T-helper 2 cell (primary cell): Measurements from ENCODE around the gene ARHGAP30.
"Not testable (repeated sequence)": the region's sequence is repeated elsewhere in the genome, so short reads cannot be mapped to it uniquely, and the experiment has no call there.

Experiments used
- DNase-seq, 5 experiments: peaks; one replicate each; pipeline versions ENCODE4 v3.0.0 to v3.0.0-alpha.2; 2012 to 2022

ARHGAP30 gene

DNA sequence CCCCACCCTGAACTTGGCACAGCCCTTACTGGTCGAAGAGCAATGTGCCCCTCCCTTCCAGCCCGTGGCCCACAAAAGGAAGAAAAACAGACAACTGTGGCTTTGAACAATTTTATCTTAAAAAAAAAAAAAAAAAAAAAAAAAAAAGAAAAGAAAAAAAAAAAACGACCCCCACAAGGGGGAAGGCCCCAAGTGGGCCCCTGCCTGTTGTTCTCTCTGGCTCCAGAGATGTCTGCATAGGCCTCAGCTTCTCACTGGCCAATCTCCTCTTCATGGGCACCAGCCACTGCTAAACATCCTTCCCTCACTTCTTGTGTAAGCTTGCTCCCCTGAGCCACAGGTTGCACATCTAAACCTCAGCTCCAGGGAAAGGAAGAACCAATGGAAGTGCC, 30.5 kb downstream of the ARHGAP30 start:
- DNase-seq: no peak

DNA sequence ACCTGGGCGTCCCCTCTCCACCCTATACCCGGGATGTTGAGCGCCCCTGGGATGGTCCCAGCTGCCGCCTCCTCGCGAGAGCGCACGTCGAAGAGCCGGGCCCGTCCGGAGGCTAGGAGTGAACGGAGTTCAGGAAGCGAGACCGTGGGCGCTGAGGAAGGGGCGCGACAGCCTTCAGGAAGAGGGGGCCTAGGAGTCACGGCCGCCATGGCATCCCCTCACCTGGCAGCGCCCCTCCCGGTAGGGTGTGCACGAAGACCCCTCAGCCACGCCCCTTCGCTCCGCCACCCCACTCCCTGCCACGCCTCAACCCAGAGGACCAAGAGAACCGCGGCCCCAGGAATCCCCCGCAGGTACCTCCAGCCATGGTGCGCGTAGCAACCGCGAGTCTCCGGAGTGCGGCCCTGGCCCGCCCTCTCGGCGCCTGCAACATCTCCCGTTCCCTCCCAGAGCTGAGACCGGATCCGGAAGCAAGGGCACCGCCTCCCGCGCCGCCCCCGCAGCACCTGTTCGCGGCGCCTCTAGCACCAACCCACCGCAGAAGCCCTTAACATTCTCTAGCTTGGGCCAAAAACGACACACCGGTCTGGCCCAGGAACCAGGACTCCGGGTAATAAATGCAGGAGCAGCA, 31.1 kb downstream of the ARHGAP30 start, which contains the start of gene TSTD1:
TSS of gene TSTD1 (minus strand) at position 442 of the 631 bp plus-strand sequence. CDS start at position 367, 75 bp downstream.
- peak; percentile 78 to 92 (median 85) for DNase-seq

DNA sequence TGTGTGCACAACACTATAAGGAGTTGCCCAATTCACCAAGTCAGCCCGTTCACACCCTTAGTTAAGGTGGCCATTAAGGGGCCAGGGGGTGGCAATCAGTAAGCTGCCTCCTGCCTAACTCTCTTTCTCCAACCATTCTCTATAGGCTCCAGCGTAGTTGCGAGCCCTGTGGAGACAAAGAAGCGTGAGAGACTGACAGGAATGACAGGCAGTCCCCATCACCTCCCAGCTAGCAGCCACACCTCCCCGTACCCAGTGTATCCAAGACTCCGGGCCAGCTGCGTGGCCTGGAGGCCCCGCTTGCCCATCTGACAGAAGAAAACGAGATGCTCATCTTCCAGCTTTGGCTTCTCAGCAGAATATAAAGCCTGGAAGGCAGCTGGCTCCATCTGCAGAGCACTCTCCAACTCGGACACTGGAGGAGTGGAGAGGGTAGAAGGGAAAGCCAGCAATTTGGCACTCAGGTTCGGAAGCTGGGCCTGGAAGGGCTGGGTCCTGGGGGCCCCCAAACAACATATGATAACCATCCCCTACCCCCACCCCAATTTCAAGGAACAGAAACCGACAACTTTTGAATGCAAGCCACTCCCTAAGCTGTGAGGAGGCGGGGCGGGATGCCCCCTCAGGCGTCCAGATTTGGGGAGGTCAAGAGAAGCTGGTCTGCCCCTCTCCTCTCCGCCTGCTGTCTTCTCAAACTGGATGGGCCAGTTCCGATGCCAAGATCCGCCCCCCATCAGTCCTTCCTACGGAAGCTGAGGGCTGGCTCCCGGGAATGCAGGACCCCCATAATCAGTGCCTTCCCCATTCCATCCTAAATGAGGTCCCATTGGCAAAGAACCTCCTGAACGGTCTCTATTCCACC, 31.8 kb downstream of the ARHGAP30 start:
- no peak for DNase-seq

DNA sequence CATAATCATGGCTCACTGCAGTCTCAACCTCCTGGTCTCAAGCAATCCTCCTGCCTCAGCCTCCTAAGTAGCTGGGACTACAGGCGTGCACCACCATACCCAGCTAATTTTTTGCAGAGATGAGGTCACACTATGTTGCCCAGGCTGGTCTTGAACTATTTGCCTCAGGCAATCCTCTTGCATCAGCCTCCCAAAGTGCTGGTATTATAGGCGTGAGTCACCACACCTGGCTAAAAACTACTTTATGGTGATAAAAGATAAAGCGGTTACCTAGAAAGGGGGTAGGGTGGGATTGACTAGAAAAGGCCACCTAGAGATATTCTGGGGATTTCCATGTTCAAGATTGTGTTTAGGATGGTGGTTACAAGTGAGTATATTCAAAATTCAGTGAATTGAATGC, 35.9 kb downstream of the ARHGAP30 start:
- peak in 1 of 5 experiments; percentile 48 for DNase-seq

DNA sequence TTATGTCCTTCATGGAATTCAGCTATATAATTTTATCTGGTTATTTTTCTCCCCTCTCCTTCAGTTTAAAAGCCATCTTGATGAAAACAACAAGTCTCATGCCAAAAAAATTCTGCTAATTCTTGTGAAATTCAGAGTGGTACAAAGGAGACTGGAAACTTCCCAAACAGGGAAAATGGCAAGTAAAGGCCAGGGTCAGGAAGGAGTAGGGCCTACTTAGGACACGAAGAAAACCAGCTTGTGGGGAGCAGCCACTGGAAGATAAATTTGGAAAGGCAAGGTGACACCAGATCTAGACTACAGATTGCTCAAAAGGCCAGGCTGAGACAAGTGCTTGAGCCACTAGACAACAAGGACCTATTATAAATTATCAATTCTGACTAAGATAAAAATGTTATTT, 37.3 kb downstream of the ARHGAP30 start:
- DNase-seq: no peak

DNA sequence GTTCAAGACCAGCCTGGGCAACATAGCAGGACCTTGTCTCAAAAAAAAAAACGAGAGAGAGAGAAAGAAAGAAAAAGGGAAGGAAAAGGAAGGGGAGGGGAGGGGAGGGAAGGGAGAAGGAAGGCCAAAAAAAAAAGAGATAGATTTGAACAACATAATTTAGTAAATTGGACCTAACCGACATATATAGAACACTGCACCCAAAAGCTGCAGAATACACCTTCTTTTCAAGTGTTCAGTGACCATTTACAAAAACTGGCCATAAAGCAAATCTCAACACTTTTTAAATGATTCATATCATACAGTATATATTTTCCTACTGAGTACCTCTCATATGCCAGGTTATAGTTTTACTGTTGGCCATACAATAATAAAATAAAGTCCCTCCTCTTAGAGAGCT, 37.8 kb downstream of the ARHGAP30 start:
- no peak for DNase-seq

DNA sequence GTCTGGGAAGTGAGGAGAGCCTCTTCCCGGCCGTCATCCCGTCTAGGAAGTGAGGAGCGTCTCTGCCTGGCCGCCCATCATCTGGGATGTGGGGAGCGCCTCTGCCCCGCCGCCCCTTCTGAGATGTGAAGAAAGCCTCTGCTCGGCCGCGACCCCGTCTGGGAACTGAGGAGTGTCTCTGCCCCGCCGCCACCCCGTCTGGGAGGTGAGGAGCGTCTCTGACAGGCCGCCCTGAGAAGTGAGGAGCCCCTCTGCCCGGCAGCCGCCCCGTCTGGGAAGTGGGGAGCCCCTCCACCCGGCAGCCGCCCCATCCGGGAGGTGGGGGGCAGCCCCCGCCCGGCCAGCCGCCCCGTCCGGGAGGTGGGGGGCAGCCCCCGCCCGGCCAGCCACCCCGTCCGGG, 40.2 kb downstream of the ARHGAP30 start:
- not testable (repeated sequence) for DNase-seq

DNA sequence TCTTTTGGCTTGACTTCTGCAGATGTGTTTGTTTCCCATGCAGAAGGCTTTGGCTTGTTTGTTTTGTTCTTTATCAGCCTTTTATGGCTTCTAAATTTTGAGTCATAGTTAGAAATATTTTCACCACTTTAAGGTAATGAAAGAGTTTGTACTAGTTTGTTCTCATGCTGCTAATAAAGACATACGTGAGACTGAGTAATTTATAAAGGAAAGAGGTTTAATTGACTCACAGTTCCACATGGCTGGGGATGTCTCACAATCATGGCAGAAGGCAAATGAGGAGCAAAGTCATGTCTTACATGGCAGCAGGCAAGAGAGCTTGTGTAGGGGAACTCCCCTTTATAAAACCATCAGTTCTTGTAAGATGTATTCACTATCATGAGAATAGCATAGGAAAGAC, 42.7 kb downstream of the ARHGAP30 start:
- peak in 1 of 5 experiments; percentile 41 for DNase-seq

DNA sequence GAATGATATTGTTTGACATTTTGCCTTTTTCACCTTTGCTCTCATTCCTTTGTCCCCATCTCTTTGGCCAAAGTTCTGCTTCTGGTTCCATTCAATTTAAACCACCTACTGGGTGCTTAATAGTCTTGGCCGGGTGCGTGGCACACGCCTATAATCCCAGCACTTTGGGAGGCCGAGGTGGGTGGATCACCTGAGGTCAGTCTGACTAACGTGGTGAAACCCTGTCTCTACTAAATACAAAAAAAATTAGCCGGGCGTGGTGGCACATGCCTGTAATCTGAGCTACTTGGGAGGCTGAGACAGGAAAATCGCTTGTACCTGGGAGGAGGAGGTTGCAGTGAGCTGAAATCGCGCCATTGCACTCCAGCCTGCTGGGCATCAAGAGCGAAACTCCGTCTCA, 47.3 kb downstream of the ARHGAP30 start:
- not testable (repeated sequence) for DNase-seq

DNA sequence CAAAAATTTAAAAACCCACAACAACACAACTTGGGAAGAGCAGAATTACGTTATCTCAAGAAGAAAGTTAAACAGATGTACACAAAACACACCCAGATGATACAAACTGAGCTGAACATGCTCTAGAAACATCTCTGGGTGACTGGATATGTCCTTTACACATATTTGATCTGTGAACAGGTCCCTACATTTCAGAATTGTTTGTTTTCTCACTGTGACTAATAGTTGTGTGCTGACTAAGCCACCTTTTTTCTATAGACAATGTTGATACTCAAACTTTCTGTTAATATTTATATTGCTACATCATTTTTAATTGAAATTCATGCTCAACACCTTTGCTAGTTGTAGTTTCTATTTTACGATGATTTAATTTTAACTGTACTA, 47.7 kb downstream of the ARHGAP30 start:
- DNase-seq: no peak

DNA sequence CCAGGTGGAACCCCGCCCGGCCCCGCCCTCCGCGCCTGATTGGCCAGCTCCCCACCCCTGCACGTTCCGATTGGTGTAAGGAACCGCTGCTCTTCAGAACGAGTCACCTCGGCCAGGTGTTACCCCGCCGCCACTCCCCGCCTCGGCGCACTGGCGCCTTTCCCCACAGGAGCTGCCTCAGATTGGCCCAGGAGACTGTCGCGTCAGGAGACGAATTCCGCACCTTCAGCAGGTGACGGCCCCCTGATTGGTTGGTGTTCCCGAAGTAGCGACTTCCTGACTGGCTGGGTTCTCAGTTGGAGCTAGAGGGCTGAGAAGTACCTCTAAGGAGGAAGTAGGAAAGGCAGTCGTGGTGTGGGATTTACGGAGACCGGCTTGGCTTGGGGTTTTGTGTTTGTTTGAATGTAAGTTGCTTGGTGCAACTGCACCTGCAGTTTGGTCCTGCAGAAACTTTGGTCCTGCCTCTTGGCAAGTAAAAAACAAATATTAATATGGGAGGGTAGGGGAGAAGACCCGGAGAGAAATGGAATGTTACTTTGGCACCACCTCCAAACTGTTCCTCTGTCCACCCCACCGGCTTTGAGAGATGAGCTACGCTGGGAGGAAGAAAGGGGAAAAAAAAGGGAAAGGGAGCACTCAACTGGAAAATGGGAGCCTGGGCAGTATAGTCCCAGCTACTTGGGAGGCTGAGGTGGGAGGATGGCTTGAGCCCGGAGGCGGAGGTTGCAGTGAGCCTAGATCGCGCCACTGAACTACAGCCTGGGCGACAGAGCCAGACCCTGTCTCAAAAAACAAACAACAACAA, 48.3 kb downstream of the ARHGAP30 start:
- DNase-seq: peak; percentile 72 to 93 (median 88)

DNA sequence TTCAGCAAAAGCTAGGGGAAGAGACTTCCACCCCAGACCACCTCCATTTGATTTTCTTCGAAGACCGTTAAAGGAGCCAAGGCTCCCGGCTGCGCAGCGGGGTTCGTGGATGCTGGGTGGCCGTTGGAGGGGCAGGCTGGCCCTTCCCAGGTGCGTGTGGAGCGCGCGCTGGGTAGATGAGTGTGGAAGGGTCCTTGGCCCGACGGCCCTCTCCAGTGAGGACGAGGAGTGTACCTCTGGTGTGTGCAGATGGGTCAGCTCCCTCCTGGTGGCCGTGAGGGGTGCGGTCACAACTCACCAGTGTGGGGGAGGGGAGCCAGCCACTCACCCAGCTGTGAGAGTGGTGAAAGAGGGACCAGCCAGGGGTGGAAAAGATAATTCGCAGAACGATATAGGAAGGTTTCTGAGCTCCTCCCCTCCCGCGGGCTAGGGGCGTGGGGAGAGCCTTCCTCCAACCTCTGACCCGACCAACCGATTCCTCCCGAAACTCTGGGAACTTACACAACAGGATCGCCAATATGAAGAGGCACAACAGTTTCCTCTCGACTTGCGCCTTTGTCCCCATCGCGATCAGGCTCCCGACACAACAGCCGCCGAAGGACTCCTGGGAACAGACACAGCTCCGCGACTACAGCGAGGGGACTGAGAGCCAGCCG, 49.1 kb downstream of the ARHGAP30 start, which contains the start of gene F11R:
TSS of gene F11R (minus strand) at position 644 of the 656 bp plus-strand sequence. CDS start at position 565, 79 bp downstream.
- DNase-seq: no peak

DNA sequence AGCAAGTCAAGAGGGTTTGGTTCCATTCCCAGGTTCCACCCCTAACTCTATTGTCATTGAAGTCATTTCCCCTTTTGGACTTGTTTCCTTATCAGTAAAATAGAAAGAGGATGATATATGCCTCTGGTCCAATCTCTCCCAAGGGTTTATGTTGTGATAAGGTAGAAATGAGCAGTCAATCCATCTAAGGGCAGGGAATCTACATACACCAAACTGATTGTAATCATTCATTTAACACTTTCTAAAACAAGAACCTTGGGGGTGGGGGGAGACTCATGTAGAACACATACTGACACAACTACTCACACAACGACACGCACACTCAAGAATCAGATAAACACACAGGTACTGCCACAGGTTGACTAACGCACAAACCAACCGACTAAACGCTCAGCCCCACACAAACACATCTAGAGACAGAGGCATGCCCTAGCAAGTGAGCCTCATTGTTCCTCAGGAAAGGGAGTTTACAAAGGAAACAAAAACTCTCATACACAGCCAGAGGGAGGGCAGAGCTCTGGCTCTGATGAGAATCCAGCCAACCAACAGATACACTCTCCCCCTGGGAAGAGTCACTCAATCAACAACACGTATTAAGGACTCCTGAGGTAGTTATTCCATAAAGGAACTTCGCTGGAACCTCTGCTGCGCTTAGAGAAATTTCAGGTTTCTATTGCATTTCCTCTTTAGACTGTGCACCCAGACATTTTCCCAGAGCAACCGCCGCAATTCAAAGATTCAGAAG, 49.8 kb downstream of the ARHGAP30 start:
- DNase-seq: no peak

DNA sequence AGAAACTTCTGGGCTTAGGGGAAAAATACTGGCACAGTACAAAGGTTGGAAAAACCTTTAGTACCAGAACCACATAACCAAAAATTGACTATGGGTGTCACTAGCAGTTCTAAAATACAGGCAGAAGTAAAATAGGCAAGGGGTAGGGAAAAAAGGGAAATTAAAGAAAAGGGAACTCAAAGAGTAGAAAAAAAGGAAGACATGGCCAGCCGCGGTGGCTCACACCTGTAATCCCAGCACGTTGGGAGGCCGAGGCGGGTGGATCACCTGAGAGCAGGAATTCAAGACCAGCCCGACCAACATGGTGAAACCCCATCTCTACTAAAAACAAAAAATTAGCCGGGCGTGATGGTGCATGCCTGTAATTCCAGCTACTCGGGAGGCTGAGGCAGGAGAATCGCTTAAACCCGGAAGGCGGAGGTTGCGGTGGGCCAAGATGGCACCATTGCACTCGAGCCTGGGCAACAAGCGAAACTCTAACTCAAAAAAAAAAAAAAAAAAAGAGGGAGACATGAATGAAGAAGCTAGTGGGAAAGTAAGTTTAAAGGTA, 50.5 kb downstream of the ARHGAP30 start:
- not testable (repeated sequence) for DNase-seq

DNA sequence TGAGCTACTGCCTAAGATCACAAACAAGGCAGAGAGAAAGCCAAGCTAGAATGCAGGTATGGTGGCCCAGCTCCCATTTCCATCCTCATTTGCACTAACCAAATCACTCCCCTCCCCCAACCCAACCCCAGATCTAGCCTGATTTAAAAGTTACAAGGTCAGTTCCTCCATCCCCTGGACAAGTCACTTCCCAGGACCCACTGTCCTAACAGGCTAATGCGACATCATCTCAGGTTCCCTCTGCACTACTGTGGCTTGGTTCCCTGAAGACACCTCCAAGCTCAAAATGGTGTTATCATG, 51.1 kb downstream of the ARHGAP30 start:
- DNase-seq: no peak

DNA sequence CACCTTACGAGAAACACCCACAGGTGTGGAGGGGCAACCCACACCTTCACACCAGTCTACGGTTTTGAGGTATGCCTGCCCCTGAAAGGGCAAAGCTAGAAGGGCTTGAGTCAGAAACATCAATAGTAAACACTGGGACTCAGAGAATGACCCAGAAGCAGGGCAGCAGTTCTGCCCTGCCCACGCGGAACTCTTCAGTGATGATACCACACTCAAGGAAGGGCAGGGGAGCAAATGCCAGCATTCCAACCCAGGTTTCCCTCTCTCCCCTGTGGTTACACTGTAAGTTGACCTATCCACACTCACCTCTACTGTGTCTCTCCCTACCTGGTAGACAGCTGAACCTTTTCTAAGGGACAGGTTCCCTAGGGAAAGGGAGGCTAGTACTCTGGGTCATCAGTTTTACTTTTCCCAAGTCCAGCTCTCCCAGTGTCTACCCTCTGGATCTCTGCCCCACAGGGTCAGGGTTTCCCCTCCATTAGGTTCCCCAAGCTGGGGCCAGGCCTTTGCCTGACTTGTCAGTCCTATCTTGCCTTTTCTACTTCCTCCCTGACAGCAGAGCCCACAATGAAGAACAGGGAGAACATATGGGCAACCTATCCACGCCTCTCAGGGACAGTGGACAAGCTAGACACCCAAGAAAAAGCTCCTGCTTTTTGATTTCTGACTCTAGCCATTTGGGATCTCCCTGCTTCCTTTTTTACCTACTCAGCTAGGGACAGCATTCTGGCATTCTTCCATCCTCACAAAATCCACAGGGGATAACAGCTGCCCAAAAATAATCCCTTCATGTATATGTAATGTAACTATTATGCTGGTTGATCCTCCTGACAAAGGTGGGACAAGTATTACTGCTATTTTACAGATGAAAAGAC, 51.7 kb downstream of the ARHGAP30 start:
- no peak for DNase-seq

DNA sequence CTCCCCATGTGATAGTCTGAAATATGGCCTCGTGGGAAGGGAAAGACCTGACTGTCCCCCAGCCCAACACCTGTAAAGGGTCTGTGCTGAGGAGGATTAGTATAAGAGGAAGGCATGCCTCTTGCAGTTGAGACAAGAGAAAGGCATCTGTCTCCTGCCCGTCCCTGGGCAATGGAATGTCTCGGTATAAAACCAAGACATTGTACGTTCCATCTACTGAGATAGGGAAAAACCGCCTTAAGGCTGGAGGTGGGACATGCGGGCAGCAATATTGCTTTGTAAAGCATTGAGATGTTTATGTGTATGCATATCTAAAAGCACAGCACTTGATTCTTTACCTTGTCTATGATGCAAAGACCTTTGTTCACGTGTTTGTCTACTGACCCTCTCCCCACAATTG, 52.5 kb downstream of the ARHGAP30 start:
- DNase-seq: not testable (repeated sequence)

DNA sequence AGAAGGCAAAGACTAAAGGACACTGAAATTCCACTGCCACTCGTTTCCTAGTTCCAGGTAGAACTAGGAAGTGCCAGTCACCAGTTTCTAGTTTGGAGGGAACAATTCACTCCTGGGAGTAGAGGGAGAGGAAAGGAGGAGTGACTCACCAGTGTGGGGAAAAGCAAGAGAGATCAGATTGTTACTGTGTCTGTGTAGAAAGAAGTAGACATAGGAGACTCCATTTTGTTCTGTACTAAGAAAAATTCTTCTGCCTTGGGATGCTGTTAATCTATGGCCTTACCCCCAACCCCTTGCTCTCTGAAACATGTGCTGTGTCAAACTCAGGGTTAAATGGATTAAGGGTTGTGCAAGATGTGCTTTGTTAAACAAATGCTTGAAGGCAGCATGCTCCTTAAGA, 53.0 kb downstream of the ARHGAP30 start:
- not testable (repeated sequence) for DNase-seq

DNA sequence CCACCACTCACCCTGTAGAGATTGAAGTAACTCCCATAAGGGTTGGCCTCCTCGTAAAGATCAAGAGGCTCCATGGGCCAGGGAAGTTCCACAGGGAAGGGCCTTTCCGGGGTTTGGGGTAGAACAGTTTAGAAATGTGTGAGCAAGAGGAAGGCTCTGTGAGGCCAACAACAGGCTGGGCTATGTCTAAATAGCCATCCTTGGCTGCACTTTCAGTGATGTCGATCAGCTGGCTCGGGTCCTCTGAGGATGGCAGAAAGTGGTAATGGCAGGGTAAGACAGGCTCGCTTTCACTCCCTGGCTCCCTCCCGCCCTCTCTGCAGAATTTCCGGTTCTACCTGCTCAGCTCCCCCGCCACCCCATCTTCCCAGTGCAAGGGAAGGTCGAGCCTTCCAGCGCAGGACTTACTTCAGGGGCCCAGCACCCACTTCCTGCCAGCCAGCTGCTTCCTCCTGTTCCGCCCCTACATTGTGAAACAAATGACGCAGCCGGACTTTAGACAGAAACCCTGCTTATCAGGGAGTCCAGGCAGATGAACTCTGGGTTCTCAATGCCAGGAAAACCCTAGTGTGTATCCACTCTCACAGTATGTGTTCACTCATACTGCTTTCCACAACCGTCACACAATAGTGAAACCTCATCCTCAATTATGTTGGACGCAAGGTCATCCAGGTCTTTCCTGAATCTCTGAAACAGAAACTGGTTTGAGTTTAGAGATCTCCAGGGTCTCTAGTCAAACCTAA, 56.0 kb downstream of the ARHGAP30 start:
- peak in 4 of 5 experiments; percentile 25 to 89 (median 58) for DNase-seq

DNA sequence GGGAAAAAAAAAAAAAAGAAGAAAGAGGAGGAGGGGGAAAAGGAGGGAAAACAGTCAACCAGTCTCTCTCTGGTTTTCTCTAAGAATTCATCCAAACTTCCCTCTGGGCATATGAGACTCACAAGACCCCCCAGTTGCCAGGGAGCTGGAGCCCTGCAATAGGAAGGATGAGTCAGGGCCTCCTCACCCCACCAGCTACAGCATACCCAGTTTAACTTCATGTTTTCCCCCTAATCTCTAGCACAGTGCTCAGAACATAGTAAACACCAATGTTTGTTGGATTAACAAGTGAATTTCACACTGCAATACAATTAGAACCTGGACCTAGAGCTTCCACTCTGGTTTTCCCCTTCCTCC, 56.6 kb downstream of the ARHGAP30 start:
- DNase-seq: no peak
